DND-41 (cell line): Measurements from ENCODE around the gene ZNF761.
"Not testable (repeated sequence)": the region's sequence is repeated elsewhere in the genome, so short reads cannot be mapped to it uniquely, and the experiment has no call there.

ENCODE experiments used
- ATAC-seq: fragments of 200-7000 bp; cut with Tn5 transposase; 3 replicates; pipeline ENCODE4 v1.9.1; 2021; ENCODE audit warnings: low read depth; ENCODE audit not compliant: insufficient read depth
- DNase-seq: peaks from one replicate; pipeline ENCODE4 v3.0.0-alpha.2; 2020
- H2AFZ ChIP-seq: 2 replicates; pipeline ENCODE4 v1.6.0; 2012; ENCODE audit warnings: low read depth, low read length
- H3K27ac ChIP-seq: 2 replicates; pipeline ENCODE4 v1.5.1; 2012; ENCODE audit warnings: low read length, inconsistent platforms
- H3K27me3 ChIP-seq: fragments of 200-600 bp; sonication (generic); 2 replicates; pipeline ENCODE4 v1.6.0; 2012; ENCODE audit warnings: low read length, mild to moderate bottlenecking, inconsistent platforms; ENCODE audit not compliant: insufficient read depth, poor library complexity
- H3K36me3 ChIP-seq: 2 replicates; pipeline ENCODE4 v1.5.1; 2012; ENCODE audit warnings: low read length, inconsistent platforms; ENCODE audit not compliant: insufficient read depth
- H3K4me1 ChIP-seq: 2 replicates; pipeline ENCODE4 v1.5.1; 2012; ENCODE audit warnings: mild to moderate bottlenecking, low read length; ENCODE audit not compliant: insufficient read depth
- H3K4me2 ChIP-seq: 2 replicates; pipeline ENCODE4 v1.6.0; 2012; ENCODE audit warnings: mild to moderate bottlenecking, moderate library complexity, low read length, inconsistent platforms; ENCODE audit not compliant: insufficient read depth
- H3K4me3 ChIP-seq, 2 experiments: fragments of 200-600 bp in 1 of 2; shearing (Covaris generic) in 1 of 2; 2 replicates each; pipeline ENCODE4 v1.5.1; 2012 to 2016; ENCODE audit warnings: inconsistent platforms in 2 of 2, low read length in 2 of 2, mild to moderate bottlenecking in 2 of 2, low read depth in 1 of 2, moderate library complexity in 1 of 2
- H3K79me2 ChIP-seq: 2 replicates; pipeline ENCODE4 v1.6.0; 2012; ENCODE audit warnings: low read length, inconsistent platforms; ENCODE audit not compliant: insufficient read depth
- H3K9ac ChIP-seq: 2 replicates; pipeline ENCODE4 v1.6.0; 2012; ENCODE audit warnings: low read depth, mild to moderate bottlenecking, inconsistent platforms, low read length, moderate library complexity
- H3K9me3 ChIP-seq: 2 replicates; pipeline ENCODE4 v1.5.1; 2012; ENCODE audit warnings: low read length, moderate library complexity, mild to moderate bottlenecking, inconsistent platforms; ENCODE audit not compliant: insufficient read depth, severe bottlenecking
- H4K20me1 ChIP-seq: 2 replicates; pipeline ENCODE4 v1.6.0; 2012; ENCODE audit warnings: low read length; ENCODE audit not compliant: insufficient read depth
- CTCF ChIP-seq: IDR thresholded peaks from 2 replicates; pipeline ENCODE4 v1.5.1; 2012; ENCODE audit warnings: borderline replicate concordance, low read length, moderate library complexity, mild to moderate bottlenecking; ENCODE audit not compliant: poor library complexity, severe bottlenecking; ENCODE audit errors: extremely low read depth
- EZH2 ChIP-seq: IDR thresholded peaks from 3 replicates; pipeline ENCODE4 v1.6.1; 2012; ENCODE audit warnings: borderline replicate concordance, low read depth, mild to moderate bottlenecking, moderate library complexity, low read length, inconsistent platforms; ENCODE audit not compliant: severe bottlenecking

ZNF761 gene

DNA sequence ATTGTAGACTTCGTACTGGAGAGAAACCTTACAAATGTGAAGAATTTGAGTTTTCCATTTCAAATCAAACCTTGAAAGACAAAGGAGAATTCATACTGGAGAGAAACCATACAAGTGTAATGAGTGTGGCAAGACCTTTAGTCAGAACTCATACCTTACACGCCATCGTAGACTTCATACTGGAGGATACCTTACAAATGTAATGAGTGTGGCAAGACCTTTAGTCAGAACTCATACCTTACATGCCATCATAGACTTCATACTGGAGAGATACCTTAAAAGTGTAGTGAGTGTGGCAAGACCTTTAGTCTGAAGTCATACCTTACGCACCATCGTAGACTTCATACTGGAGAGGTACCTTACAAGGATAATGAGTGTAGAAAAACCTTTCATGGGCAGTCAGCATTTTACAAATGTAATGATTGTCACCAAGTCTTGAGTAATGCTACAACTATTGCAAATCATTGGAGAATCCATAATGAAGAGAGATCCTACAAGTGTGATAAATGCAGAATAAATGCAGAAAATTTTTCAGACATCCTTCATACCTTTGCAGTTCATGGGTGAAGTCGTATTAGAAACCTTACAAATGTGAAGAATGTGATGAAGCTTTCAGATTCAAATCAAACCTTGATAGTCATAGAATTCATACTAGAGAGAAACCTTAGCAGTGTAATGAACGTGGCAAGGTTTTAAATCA is 22.1 kb upstream of the ZNF761 start:
- Histone ChIP-seq H3K27ac (no peak overlapping the region), H3K79me2 (no peaks in the 10 kb centered on the region), H4K20me1 (no peaks in the 10 kb centered on the region), H3K9me3 (peaks cover 10% of the 10 kb centered on the region), H3K4me3 (no peak overlapping the region), H2AFZ (no peak overlapping the region), H3K4me1 (no peaks in the 10 kb centered on the region), H3K27me3 (no peaks in the 10 kb centered on the region), H3K9ac (no peak overlapping the region), H3K4me2 (no peak overlapping the region), H3K36me3 (peaks cover 48% of the 10 kb centered on the region)
- TF ChIP-seq CTCF (no peak), EZH2 (no peak)
- DNase-seq (no peak), ATAC-seq (no peak)

DNA sequence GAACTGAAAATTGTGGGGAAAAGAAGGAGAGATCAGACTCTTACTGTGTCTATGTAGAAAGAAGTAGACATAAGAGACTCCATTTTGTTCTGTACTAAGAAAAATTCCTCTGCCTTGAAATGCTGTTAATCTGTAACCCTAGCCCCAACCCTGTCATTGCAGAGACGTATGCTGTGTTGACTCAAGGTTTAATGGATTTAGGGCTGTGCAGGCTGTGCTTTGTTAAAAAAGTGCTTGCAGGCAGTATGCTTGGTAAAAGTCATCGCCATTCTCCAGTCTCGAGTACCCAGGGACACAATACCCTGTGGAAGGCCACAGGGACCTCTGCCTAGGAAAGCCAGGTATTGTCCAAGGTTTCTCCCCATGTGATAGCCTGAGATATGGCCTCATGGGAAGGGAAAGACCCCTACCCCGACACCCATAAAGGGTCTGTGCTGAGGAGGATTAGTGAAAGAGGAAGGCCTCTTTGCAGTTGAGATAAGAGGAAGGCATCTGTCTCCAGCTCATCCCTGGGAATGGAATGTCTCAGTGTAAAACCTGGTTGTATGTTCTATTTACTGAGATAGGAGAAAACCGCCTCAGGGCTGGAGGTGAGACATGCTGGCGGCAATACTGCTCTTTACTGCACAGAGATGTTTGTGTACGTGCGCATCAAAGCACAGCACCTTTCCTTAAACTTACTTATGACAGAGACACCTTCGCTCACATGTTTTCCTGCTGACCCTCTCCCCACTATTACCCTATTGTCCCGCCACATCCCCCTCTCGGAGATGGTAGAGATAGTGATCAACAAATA is 11.1 kb upstream of the ZNF761 start:
- not testable (repeated sequence) for H3K4me3 ChIP-seq, H3K9me3 ChIP-seq, H3K36me3 ChIP-seq, H3K4me1 ChIP-seq, ATAC-seq, DNase-seq, H3K27ac ChIP-seq, H3K79me2 ChIP-seq, H3K4me2 ChIP-seq, H3K27me3 ChIP-seq, H2AFZ ChIP-seq, H4K20me1 ChIP-seq, H3K9ac ChIP-seq

- Histone ChIP-seq H3K9me3 (no peaks in the 10 kb centered on the region), H4K20me1 (no peaks in the 10 kb centered on the region), H3K27me3 (no peaks in the 10 kb centered on the region), H3K4me1 (no peaks in the 10 kb centered on the region), H3K27ac (no peak overlapping the region), H3K9ac (no peak overlapping the region), H3K4me2 (no peak overlapping the region), H3K36me3 (no peaks in the 10 kb centered on the region), H3K4me3 (no peak overlapping the region), H2AFZ (no peak overlapping the region), H3K79me2 (no peaks in the 10 kb centered on the region)
- ATAC-seq = no peak
- no peak for DNase-seq
- TF ChIP-seq EZH2 (no peak), CTCF (no peak)
Observed at GRCh38 chr19:53422551-53422950, 9.2 kb upstream of the ZNF761 start.

DNA sequence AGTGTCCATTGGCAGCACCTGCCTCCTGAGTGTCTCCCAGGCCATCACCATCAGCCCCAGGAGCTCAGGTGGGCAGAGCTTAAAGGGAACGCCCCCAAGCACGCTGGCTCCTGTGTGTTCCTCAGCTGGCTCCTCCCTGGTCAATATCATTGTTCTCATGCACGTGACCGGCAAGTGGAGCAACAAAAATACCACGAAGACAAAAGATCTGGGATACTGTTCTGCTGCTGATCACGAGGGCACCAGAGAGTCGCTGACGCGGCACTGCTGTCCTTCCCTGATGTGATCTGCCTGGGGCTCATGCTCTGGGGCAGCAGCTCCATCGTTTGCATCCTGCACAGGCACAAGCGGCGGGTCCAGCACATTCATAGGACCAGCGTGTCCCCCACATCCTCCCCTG is 8.7 kb upstream of the ZNF761 start:
- not testable (repeated sequence) for H3K9ac ChIP-seq, H3K4me3 ChIP-seq, H3K79me2 ChIP-seq, H4K20me1 ChIP-seq, H3K36me3 ChIP-seq, H3K9me3 ChIP-seq, H3K27me3 ChIP-seq, H2AFZ ChIP-seq, H3K4me1 ChIP-seq, ATAC-seq, H3K27ac ChIP-seq, H3K4me2 ChIP-seq, DNase-seq
